ENCODE measurements around the gene MRPL2.

Gene MRPL2

DNA sequence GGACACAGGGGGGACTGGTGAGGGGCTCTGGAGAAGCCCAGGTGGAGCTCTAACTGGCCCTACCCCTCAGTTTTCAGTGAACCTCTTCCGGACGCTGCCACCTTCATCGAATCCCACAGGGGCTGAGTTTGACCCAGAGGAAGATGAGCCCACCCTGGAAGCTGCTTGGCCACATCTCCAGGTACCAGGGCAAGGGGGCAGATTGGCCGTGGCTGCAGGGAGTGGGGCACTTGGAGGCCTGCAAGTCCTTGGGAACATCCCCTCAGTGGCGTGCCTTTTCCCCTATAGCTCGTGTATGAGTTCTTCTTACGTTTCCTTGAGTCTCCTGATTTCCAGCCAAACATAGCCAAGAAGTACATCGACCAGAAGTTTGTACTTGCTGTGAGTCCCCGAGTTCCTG is 52.1 kb downstream of the MRPL2 start:
- Histone ChIP-seq H3K56ac (ENCODE audit: low read length) (no peak overlapping the region), H3K27me3 (ENCODE audit: insufficient read depth, low read length, poor library complexity) (no peaks in the 10 kb centered on the region), H3K4me3 (ENCODE audit: low read length) (no peak overlapping the region), H3K36me3 (ENCODE audit: control insufficient read depth, insufficient read depth, low read length) (peaks cover 24% of the 10 kb centered on the region), H2BK5ac (ENCODE audit: low read length) (no peak overlapping the region), H3K4ac (ENCODE audit: low read depth, low read length) (no peak overlapping the region), H3K18ac (ENCODE audit: low read length) (no peak overlapping the region), H3K79me2 (ENCODE audit: control insufficient read depth, insufficient read depth, low read length) (no peaks in the 10 kb centered on the region), H3K27ac (ENCODE audit: low read depth, low read length) (no peak overlapping the region), H3K4me1 (ENCODE audit: control insufficient read depth, low read depth, low read length) (no peaks in the 10 kb centered on the region), H3K4me2 (ENCODE audit: low read length) (no peak overlapping the region), H4K8ac (ENCODE audit: low read depth, low read length) (no peak overlapping the region), H3K23ac (ENCODE audit: low read length) (no peak overlapping the region), H3K79me1 (ENCODE audit: low read length) (peaks cover 1% of the 10 kb centered on the region), H2BK120ac (ENCODE audit: low read depth, low read length) (no peak overlapping the region), H2AK5ac (ENCODE audit: low read length) (no peak overlapping the region), H4K5ac (ENCODE audit: low read length) (no peak overlapping the region), H3K9ac (ENCODE audit: low read length) (no peak overlapping the region), H2BK15ac (replicated peaks; ENCODE audit: low read depth) (no peak overlapping the region)
- no peak for DNase-seq
- WGBS (ENCODE audit: extremely low coverage, insufficient coverage, low lambda C conversion rate), result no CpG with 5 or more reads among the region's 9 CpGs

GRCh38 chr6:43006251-43006650 is 53.0 kb downstream of the MRPL2 start:
- DNase-seq, result no peak
- H3K27me3 ChIP-seq (ENCODE audit: insufficient read depth, low read length, poor library complexity), result no peaks in the 10 kb centered on the region
- no peak overlapping the region for H2BK5ac ChIP-seq (ENCODE audit: low read length)
- no peak overlapping the region for H3K23ac ChIP-seq (ENCODE audit: low read length)
- no peak overlapping the region for H3K18ac ChIP-seq (ENCODE audit: low read length)
- no peak overlapping the region for H2BK120ac ChIP-seq (ENCODE audit: low read depth, low read length)
- H4K5ac ChIP-seq (ENCODE audit: low read length), result no peak overlapping the region
- no peak overlapping the region for H3K27ac ChIP-seq (ENCODE audit: low read depth, low read length)
- no peaks in the 10 kb centered on the region for H3K79me1 ChIP-seq (ENCODE audit: low read length)
- H3K79me2 ChIP-seq (ENCODE audit: control insufficient read depth, insufficient read depth, low read length), result no peaks in the 10 kb centered on the region
- no peak overlapping the region for H4K8ac ChIP-seq (ENCODE audit: low read depth, low read length)
- no peak overlapping the region for H2BK15ac ChIP-seq (replicated peaks; ENCODE audit: low read depth)
- H3K4me2 ChIP-seq (ENCODE audit: low read length), result no peak overlapping the region
- H3K4ac ChIP-seq (ENCODE audit: low read depth, low read length), result no peak overlapping the region
- no peak overlapping the region for H3K56ac ChIP-seq (ENCODE audit: low read length)
- no peaks in the 10 kb centered on the region for H3K4me1 ChIP-seq (ENCODE audit: control insufficient read depth, low read depth, low read length)
- no CpG with 5 or more reads among the region's 11 CpGs for WGBS (ENCODE audit: extremely low coverage, insufficient coverage, low lambda C conversion rate)
- no peak overlapping the region for H2AK5ac ChIP-seq (ENCODE audit: low read length)
- H3K36me3 ChIP-seq (ENCODE audit: control insufficient read depth, insufficient read depth, low read length), result peaks cover 22% of the 10 kb centered on the region
- no peak overlapping the region for H3K4me3 ChIP-seq (ENCODE audit: low read length)
- no peak overlapping the region for H3K9ac ChIP-seq (ENCODE audit: low read length)

DNA sequence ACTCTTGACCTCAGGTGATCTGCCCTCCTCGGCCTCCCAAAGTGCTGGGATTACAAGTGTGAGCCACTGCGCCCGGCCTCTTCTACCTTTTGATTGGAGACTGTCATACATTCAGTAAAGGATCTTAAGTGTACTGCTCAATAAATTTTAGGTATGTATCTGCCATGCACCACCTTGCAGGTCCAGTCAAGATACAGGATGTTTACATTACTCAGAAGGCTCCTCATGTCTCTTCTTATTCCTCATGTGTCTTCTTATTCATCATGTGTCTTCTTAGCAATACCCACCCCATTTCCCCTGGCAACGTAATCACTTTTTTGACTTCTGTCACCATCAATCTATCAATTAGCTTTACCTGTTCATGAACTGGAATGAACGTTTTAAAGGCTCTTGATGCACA is 53.4 kb downstream of the MRPL2 start:
- peaks cover 21% of the 10 kb centered on the region for H3K36me3 ChIP-seq (ENCODE audit: control insufficient read depth, insufficient read depth, low read length)
- H4K5ac ChIP-seq (ENCODE audit: low read length), result no peak overlapping the region
- DNase-seq, result no peak
- no peak overlapping the region for H3K27ac ChIP-seq (ENCODE audit: low read depth, low read length)
- H3K23ac ChIP-seq (ENCODE audit: low read length), result no peak overlapping the region
- no peaks in the 10 kb centered on the region for H3K79me1 ChIP-seq (ENCODE audit: low read length)
- no peak overlapping the region for H2BK5ac ChIP-seq (ENCODE audit: low read length)
- H3K27me3 ChIP-seq (ENCODE audit: insufficient read depth, low read length, poor library complexity), result no peaks in the 10 kb centered on the region
- H3K9ac ChIP-seq (ENCODE audit: low read length), result no peak overlapping the region
- H3K18ac ChIP-seq (ENCODE audit: low read length), result no peak overlapping the region
- no peaks in the 10 kb centered on the region for H3K4me1 ChIP-seq (ENCODE audit: control insufficient read depth, low read depth, low read length)
- no peak overlapping the region for H2AK5ac ChIP-seq (ENCODE audit: low read length)
- no CpG with 5 or more reads among the region's 5 CpGs for WGBS (ENCODE audit: extremely low coverage, insufficient coverage, low lambda C conversion rate)
- H3K79me2 ChIP-seq (ENCODE audit: control insufficient read depth, insufficient read depth, low read length), result no peaks in the 10 kb centered on the region
- H2BK15ac ChIP-seq (replicated peaks; ENCODE audit: low read depth), result no peak overlapping the region
- H3K4me3 ChIP-seq (ENCODE audit: low read length), result no peak overlapping the region
- no peak overlapping the region for H3K4me2 ChIP-seq (ENCODE audit: low read length)
- H4K8ac ChIP-seq (ENCODE audit: low read depth, low read length), result no peak overlapping the region
- no peak overlapping the region for H3K56ac ChIP-seq (ENCODE audit: low read length)
- no peak overlapping the region for H2BK120ac ChIP-seq (ENCODE audit: low read depth, low read length)
- H3K4ac ChIP-seq (ENCODE audit: low read depth, low read length), result no peak overlapping the region
